PFSK-1 (cell line): ENCODE measurements around the gene IGFBP6.

Source experiments
- FOXP2 ChIP-seq: optimal IDR thresholded peaks from 2 replicates; pipeline ENCODE3; 2011; ENCODE audit warnings: borderline replicate concordance, control low read depth, inconsistent platforms; ENCODE audit not compliant: insufficient read depth; ENCODE audit errors: extremely low read length, extremely low read depth
- POLR2AphosphoS5 ChIP-seq: IDR thresholded peaks from 2 replicates; pipeline ENCODE4 v1.6.1; 2012; ENCODE audit warnings: low read depth, mild to moderate bottlenecking, control low read depth, low read length, moderate library complexity
- TAF1 ChIP-seq: IDR thresholded peaks from 2 replicates; pipeline ENCODE4 v1.6.1; 2012; ENCODE audit warnings: low read length, control low read depth, borderline replicate concordance; ENCODE audit not compliant: insufficient read depth
- TF ChIP-seq, protein P1 (sequence below), 2 experiments: IDR thresholded peaks; 2 replicates each; pipeline versions ENCODE4 v1.6.1 to v1.8.0; 2011 to 2012; ENCODE audit warnings: low read depth in 2 of 2, low read length in 2 of 2, control low read depth in 1 of 2, inconsistent platforms in 1 of 2, mild to moderate bottlenecking in 1 of 2, moderate library complexity in 1 of 2; ENCODE audit not compliant: insufficient read depth in 1 of 2

DNA sequence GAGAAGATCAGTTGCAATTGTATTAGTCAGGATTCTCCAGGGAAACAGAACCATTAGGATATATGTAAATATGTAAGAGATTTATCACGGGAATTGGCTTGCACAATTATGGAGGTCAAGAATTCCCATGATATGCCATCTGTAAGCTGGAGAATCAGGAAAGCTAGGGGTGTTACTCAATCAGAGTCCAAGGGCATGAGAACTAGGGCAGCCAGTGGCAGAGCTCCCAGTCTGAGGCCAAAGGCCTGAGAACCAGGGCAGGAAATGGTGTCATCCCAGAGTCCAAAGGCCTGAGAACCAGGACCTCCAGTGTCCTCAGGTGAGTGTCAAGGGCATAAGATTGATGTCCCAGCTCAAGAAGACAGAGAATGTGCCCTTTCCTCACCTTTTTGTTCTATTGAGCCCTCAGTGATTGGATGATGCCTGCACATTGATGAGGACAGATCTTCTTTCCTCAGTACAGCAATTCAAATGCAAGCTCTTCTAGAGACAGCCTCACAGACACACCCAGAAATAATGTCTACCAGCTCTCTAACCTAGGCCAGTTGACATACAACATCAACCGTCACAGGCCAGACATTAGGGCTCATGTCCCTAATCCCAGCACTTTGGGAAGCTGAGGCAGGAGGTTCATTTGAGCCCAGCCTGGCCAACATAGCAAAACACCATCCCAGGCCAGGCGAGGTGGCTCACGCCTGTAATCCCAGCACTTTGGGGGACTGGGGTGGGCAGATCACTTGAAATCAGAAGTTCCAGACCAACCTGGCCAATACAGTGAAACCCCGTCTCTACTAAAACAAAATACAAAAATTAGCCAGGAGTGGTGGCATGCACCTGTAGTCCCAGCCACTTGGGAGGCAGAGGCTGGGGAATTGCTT lies 48.2 kb downstream of the IGFBP6 start:
- TF ChIP-seq POLR2AphosphoS5 (no peak), TAF1 (no peak), FOXP2 (no peak)
- TF ChIP-seq, protein P1, sequence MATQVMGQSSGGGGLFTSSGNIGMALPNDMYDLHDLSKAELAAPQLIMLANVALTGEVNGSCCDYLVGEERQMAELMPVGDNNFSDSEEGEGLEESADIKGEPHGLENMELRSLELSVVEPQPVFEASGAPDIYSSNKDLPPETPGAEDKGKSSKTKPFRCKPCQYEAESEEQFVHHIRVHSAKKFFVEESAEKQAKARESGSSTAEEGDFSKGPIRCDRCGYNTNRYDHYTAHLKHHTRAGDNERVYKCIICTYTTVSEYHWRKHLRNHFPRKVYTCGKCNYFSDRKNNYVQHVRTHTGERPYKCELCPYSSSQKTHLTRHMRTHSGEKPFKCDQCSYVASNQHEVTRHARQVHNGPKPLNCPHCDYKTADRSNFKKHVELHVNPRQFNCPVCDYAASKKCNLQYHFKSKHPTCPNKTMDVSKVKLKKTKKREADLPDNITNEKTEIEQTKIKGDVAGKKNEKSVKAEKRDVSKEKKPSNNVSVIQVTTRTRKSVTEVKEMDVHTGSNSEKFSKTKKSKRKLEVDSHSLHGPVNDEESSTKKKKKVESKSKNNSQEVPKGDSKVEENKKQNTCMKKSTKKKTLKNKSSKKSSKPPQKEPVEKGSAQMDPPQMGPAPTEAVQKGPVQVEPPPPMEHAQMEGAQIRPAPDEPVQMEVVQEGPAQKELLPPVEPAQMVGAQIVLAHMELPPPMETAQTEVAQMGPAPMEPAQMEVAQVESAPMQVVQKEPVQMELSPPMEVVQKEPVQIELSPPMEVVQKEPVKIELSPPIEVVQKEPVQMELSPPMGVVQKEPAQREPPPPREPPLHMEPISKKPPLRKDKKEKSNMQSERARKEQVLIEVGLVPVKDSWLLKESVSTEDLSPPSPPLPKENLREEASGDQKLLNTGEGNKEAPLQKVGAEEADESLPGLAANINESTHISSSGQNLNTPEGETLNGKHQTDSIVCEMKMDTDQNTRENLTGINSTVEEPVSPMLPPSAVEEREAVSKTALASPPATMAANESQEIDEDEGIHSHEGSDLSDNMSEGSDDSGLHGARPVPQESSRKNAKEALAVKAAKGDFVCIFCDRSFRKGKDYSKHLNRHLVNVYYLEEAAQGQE (IDR thresholded peaks at IDR 0.05; ENCODE audit: insufficient read depth in 1 of 2, low read depth in 2 of 2, low read length in 2 of 2), result no peak
